ENCODE data around the gene PEX3.

The PEX3 gene

GRCh38 chr6:143490775-143491174 lies 40.2 kb downstream of the PEX3 start:
- TF ChIP-seq CTCF (IDR thresholded peaks at IDR 0.05; ENCODE audit: insufficient read depth, low read length, poor library complexity, severe bottlenecking) = no peak
- Histone ChIP-seq H3K4me3 (replicated peaks; ENCODE audit: low read depth, low read length) (no peak overlapping the region), H3K27me3 (replicated peaks; ENCODE audit: control insufficient read depth, insufficient read depth, low read length) (no peaks in the 10 kb centered on the region), H3K36me3 (ENCODE audit: control insufficient read depth, insufficient read depth, low read length) (peaks cover 2% of the 10 kb centered on the region)
- DNase-seq (ENCODE audit: extremely low read depth, insufficient read length) = no peak

GRCh38 chr6:143496974-143497373 lies 46.4 kb downstream of the PEX3 start:
- DNase-seq (ENCODE audit: extremely low read depth, insufficient read length) = no peak
- no peak for TF ChIP-seq CTCF (IDR thresholded peaks at IDR 0.05; ENCODE audit: insufficient read depth, low read length, poor library complexity, severe bottlenecking)
- H3K4me3 ChIP-seq (replicated peaks; ENCODE audit: low read depth, low read length) = no peak overlapping the region
- no peaks in the 10 kb centered on the region for H3K27me3 ChIP-seq (replicated peaks; ENCODE audit: control insufficient read depth, insufficient read depth, low read length)
- peaks cover 3% of the 10 kb centered on the region for H3K36me3 ChIP-seq (ENCODE audit: control insufficient read depth, insufficient read depth, low read length)

GRCh38 chr6:143498428-143498827 lies 47.8 kb downstream of the PEX3 start:
- Histone ChIP-seq H3K4me3 (replicated peaks; ENCODE audit: low read depth, low read length) (no peak overlapping the region), H3K36me3 (ENCODE audit: control insufficient read depth, insufficient read depth, low read length) (peaks cover 3% of the 10 kb centered on the region), H3K27me3 (replicated peaks; ENCODE audit: control insufficient read depth, insufficient read depth, low read length) (no peaks in the 10 kb centered on the region)
- TF ChIP-seq CTCF (IDR thresholded peaks at IDR 0.05; ENCODE audit: insufficient read depth, low read length, poor library complexity, severe bottlenecking) = no peak
- no peak for DNase-seq (ENCODE audit: extremely low read depth, insufficient read length)

- no peak for DNase-seq (ENCODE audit: extremely low read depth, insufficient read length)
- Histone ChIP-seq H3K27me3 (replicated peaks; ENCODE audit: control insufficient read depth, insufficient read depth, low read length) (no peaks in the 10 kb centered on the region), H3K36me3 (ENCODE audit: control insufficient read depth, insufficient read depth, low read length) (peaks cover 1% of the 10 kb centered on the region), H3K4me3 (replicated peaks; ENCODE audit: low read depth, low read length) (no peak overlapping the region)
- TF ChIP-seq CTCF (IDR thresholded peaks at IDR 0.05; ENCODE audit: insufficient read depth, low read length, poor library complexity, severe bottlenecking) = peak; percentile 2
Measured at GRCh38 chr6:143501851-143502250, 51.2 kb downstream of the PEX3 start.

GRCh38 chr6:143504369-143504768 lies 53.8 kb downstream of the PEX3 start:
- Histone ChIP-seq H3K36me3 (ENCODE audit: control insufficient read depth, insufficient read depth, low read length) (peaks cover 1% of the 10 kb centered on the region; the same call in 1 of the 2 replicates), H3K27me3 (replicated peaks; ENCODE audit: control insufficient read depth, insufficient read depth, low read length) (no peaks in the 10 kb centered on the region), H3K4me3 (replicated peaks; ENCODE audit: low read depth, low read length) (no peak overlapping the region)
- DNase-seq (ENCODE audit: extremely low read depth, insufficient read length) = no peak
- TF ChIP-seq CTCF (IDR thresholded peaks at IDR 0.05; ENCODE audit: insufficient read depth, low read length, poor library complexity, severe bottlenecking) = no peak

- Histone ChIP-seq H3K27me3 (replicated peaks; ENCODE audit: control insufficient read depth, insufficient read depth, low read length) (no peaks in the 10 kb centered on the region), H3K36me3 (ENCODE audit: control insufficient read depth, insufficient read depth, low read length) (no peaks in the 10 kb centered on the region; the same call in 1 of the 2 replicates), H3K4me3 (replicated peaks; ENCODE audit: low read depth, low read length) (no peak overlapping the region)
- no peak for DNase-seq (ENCODE audit: extremely low read depth, insufficient read length)
- TF ChIP-seq CTCF (IDR thresholded peaks at IDR 0.05; ENCODE audit: insufficient read depth, low read length, poor library complexity, severe bottlenecking) = no peak
Measured at GRCh38 chr6:143505111-143505510, 54.5 kb downstream of the PEX3 start.

All from GM06990 (cell line).